Osteocyte (in vitro differentiated cells): ENCODE data around the gene RAD18. TPM values are rescaled to one million over a fixed set of nuclear protein-coding genes. Genes with fewer than 3 reads are reported as not detected.

ENCODE experiments used
- DNase-seq: peaks from one replicate; pipeline ENCODE4 v3.0.0; 2021; ENCODE audit warnings: mixed read lengths; ENCODE audit not compliant: unreplicated experiment; ENCODE audit errors: extremely low spot score
- H3K27ac Mint-ChIP-seq: one replicate; pipeline ENCODE4 v1.8.0; 2021; ENCODE audit warnings: mild to moderate bottlenecking, mixed read lengths; ENCODE audit not compliant: unreplicated experiment
- H3K27me3 Mint-ChIP-seq: one replicate; pipeline ENCODE4 v1.8.0; 2021; ENCODE audit warnings: mixed read lengths; ENCODE audit not compliant: unreplicated experiment
- H3K36me3 Mint-ChIP-seq: one replicate; pipeline ENCODE4 v1.8.0; 2021; ENCODE audit warnings: mixed read lengths; ENCODE audit not compliant: unreplicated experiment
- H3K4me1 Mint-ChIP-seq: one replicate; pipeline ENCODE4 v1.8.0; 2021; ENCODE audit warnings: mixed read lengths; ENCODE audit not compliant: unreplicated experiment
- H3K4me3 Mint-ChIP-seq: one replicate; pipeline ENCODE4 v1.8.0; 2021; ENCODE audit warnings: mild to moderate bottlenecking, moderate library complexity, mixed read lengths; ENCODE audit not compliant: unreplicated experiment
- H3K9me3 Mint-ChIP-seq: one replicate; pipeline ENCODE4 v1.8.0; 2021; ENCODE audit warnings: mixed read lengths; ENCODE audit not compliant: unreplicated experiment
- total RNA-seq: library from RNA; stranded (reverse); gene quantifications from 2 replicates; pipeline ENCODE4 v1.2.1, GENCODE V29; 2021
- TF ChIP-seq, protein P1 (sequence below): fragments of 200-600 bp; sonication (generic); IDR thresholded peaks from 2 replicates; pipeline ENCODE4 v1.5.0; 2021; ENCODE audit warnings: antibody characterized with exemption, mild to moderate bottlenecking, moderate library complexity

RAD18 gene
- total RNA-seq, 1 donor from 2014 or later: 18.6 TPM

DNA sequence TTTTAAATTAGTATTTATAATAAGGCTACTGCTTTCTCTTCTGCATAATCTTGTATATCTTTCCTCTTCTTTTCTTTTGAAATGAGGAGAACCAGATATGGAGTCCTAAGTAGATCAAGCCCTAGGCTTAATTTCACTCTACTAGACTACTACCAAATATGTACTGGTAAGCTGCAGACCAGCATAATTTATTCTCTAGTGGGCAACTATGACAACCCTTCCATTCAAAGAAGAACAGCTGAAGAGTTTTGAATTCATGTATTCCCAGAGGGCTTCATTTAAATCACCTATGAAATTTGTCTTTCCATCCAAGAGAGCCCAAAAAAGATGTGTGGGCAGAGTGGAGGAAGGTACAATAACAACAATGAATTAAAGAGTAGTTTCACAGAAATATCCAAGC lies 10.0 kb downstream of the RAD18 start:
- H3K27ac Mint-ChIP-seq: no peak overlapping the region
- no peak overlapping the region for H3K4me3 Mint-ChIP-seq
- TF ChIP-seq, protein P1, sequence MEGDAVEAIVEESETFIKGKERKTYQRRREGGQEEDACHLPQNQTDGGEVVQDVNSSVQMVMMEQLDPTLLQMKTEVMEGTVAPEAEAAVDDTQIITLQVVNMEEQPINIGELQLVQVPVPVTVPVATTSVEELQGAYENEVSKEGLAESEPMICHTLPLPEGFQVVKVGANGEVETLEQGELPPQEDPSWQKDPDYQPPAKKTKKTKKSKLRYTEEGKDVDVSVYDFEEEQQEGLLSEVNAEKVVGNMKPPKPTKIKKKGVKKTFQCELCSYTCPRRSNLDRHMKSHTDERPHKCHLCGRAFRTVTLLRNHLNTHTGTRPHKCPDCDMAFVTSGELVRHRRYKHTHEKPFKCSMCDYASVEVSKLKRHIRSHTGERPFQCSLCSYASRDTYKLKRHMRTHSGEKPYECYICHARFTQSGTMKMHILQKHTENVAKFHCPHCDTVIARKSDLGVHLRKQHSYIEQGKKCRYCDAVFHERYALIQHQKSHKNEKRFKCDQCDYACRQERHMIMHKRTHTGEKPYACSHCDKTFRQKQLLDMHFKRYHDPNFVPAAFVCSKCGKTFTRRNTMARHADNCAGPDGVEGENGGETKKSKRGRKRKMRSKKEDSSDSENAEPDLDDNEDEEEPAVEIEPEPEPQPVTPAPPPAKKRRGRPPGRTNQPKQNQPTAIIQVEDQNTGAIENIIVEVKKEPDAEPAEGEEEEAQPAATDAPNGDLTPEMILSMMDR: no peak
- no peak for DNase-seq
- H3K36me3 Mint-ChIP-seq: peaks cover 8% of the 10 kb centered on the region
- H3K27me3 Mint-ChIP-seq: no peaks in the 10 kb centered on the region
- H3K4me1 Mint-ChIP-seq: peaks cover 44% of the 10 kb centered on the region
- no peaks in the 10 kb centered on the region for H3K9me3 Mint-ChIP-seq

DNA sequence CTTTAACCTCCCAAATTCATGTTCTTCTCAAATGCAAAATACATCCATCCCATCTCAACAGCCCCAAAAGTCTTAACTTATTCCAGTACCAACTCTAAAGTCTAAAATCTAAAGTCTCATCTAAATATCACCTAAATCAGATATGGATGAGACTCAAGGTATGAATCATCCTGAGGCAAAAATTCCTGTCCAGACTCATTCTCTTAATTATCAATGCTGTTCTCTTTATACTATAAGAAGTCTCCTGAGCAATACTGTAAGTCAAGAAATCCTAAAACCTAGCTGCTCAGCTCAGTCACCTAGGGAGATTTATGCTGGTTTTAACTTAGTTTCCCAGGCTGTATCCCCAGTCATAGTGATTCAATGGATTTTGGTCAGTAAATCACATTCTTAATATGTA lies 11.1 kb downstream of the RAD18 start:
- DNase-seq: no peak
- TF ChIP-seq, protein P1: no peak
- no peak overlapping the region for H3K4me3 Mint-ChIP-seq
- H3K27ac Mint-ChIP-seq: no peak overlapping the region
- H3K4me1 Mint-ChIP-seq: peaks cover 48% of the 10 kb centered on the region
- peaks cover 3% of the 10 kb centered on the region for H3K36me3 Mint-ChIP-seq
- no peaks in the 10 kb centered on the region for H3K9me3 Mint-ChIP-seq
- H3K27me3 Mint-ChIP-seq: no peaks in the 10 kb centered on the region

DNA sequence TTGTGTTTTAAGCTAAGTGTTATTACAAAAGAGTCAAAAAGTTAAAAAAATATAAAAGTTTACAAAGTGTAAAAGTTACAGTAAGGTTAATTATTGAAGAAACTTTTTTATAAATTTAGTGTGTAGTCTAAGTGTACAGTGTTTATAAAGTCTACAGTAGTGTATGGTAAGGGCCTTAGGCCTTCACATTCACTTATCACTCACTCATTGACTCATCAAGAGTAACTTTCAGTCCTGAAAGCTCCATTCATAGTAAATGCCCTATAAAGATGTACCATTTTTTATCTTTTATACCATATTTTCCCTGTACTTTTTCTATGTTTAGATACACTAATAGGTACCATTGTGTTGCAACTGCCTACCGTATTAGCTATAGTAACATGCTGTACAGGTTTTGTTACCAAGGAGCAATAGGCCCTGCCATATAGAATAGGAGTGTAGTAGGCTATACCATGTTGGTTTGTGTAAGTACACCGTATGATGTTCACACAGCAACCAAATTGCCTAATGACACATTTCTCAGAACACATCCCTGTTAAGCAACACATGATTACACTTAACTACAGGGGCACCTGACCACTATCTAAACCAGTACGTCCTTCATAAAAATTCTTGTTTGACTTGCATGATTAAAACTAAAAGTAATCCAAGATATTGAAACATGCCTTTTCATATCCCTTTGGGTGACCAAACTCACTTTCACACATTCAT lies 17.2 kb downstream of the RAD18 start:
- Mint-ChIP-seq H3K4me3 (no peak overlapping the region), H3K9me3 (peaks cover 21% of the 10 kb centered on the region), H3K4me1 (peaks cover 19% of the 10 kb centered on the region), H3K27me3 (no peaks in the 10 kb centered on the region), H3K27ac (no peak overlapping the region), H3K36me3 (peaks cover 32% of the 10 kb centered on the region)
- TF ChIP-seq, protein P1: no peak
- DNase-seq: no peak

DNA sequence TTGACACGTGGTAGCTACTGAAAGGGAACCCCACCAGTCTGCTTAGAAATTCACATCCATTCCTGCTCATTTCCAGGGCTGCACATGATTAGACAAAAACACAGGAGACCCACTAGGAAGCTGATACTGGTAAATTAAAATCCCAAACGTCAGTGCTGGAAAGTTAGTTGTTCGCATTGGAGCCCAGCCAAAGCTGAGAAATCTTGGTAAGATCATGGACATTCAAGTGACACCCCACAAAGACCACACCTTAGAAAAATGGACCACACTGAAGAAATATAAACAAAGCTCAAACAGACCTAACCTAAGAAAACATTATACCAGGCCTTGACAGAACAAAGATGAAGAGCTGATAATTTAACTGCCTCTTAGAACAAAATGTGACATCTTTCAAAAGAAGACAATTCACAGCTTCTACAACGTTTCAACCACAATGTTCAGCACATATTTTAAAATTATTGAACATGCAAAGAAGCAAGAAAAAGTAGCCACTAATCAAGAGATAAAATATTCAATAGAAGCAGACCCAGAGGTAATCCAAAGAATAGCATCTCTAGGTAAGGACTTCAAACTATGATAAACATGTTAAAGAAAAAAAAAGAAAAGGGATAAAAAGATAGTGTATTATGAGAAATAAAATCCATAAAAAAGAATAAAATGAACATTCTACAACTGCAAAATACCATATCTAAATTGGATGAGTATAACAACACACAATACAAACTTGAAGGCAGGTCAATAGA lies 20.4 kb downstream of the RAD18 start:
- Mint-ChIP-seq H3K36me3 (peaks cover 45% of the 10 kb centered on the region), H3K9me3 (peaks cover 21% of the 10 kb centered on the region), H3K27ac (no peak overlapping the region), H3K4me3 (no peak overlapping the region), H3K27me3 (no peaks in the 10 kb centered on the region), H3K4me1 (peaks cover 16% of the 10 kb centered on the region)
- no peak for DNase-seq
- TF ChIP-seq, protein P1: no peak

DNA sequence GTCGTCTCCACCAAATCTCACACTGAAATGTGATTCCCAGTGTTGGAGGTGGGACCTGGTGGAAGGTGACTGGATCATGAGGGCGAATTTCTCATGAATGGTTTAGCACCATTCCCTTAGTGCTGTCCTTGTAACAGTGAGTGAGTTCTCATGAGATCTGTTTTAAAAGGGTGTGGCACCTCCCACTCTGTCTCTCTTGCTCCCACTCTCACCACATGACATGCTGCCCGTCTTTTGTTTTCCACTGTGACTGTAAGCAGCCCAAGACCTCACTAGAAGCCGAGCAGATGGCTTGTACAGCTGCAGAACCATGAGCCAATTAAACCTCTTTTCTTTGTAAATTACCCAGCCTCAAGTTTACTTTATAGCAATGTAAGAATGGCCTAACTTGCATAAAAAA lies 21.2 kb downstream of the RAD18 start:
- TF ChIP-seq, protein P1: no peak
- no peak for DNase-seq
- Mint-ChIP-seq H3K36me3 (peaks cover 45% of the 10 kb centered on the region), H3K4me3 (no peak overlapping the region), H3K4me1 (peaks cover 24% of the 10 kb centered on the region), H3K9me3 (peaks cover 21% of the 10 kb centered on the region), H3K27ac (no peak overlapping the region), H3K27me3 (no peaks in the 10 kb centered on the region)
